Left hindlimb (tissue), 1 donor: ENCODE data around the gene MBTPS1.
"Not testable (repeated sequence)": the region's sequence is repeated elsewhere in the genome, so short reads cannot be mapped to it uniquely, and the experiment has no call there.

Experiments used
- DNase-seq: peaks from one replicate; pipeline ENCODE4 v3.0.0-alpha.2; 2018

The MBTPS1 gene

DNA sequence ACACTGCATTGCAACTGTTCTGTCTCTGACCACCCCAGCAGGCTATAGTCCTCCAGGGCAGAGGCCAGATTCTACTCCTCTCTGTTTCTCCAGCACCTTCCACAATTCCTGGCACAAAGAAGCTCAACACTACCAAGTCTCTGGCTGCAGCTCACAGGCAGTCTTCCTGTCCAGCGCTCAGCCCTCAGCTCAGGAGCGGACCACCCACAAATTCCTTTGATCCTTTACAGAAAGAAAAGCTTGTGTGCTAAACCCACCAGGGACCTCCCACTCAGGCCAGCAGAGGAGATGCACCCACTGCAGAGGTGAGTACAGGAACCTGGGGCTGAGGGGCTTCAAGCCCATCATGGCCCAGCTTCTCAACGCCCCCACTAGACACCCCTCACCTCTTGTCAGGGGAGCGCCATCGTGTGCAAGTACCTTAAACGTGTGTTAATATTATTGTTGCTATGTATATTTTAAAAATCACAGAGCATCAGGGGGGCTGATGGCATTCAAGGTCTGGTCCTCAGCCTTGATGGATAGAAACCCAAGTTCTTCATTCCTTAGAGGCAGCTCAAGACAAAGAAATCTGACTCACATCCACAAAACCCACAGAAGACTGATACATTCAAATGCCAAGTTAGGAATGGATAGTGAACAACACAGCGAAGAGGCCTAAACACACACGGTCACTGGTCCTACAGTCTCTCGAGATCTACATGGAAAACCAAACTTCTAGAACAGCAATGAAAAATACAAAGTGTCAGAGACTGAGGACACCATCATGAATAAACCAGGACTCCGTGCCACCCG, 19.8 kb upstream of the MBTPS1 start:
- no peak for DNase-seq

DNA sequence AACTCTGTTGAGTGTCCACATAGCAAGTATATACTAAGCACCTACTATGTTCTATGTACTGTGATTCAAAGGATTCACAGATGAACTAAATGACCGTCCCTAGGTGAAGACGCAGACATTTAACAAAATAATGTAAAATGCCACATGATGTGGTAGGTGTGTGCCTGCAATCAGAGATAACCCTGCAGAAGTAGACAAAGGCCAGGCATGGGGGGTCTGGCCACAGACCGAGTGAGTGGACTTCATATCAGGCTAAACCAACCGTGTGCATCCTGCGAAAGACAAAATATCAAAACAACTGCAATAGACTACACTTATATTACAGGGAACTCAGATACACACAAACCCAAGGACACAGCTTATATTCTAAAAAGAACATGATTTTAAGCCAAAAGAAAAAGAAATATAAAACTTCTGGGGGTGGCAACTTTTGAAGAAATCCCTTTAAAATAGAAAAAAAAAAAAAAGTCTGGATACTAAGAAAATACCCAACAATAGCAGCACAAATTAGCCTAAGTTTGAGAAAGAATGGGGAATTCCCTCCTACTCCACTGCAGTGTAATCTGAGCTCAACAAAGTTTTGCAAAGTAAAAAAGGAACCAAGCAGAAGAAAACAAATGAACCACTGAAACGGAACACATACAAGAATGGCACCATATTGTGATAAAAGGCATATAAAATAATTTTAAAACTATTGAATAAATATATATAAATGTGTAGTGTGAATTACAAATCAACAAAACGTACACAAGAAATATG, 16.0 kb upstream of the MBTPS1 start:
- no peak for DNase-seq

DNA sequence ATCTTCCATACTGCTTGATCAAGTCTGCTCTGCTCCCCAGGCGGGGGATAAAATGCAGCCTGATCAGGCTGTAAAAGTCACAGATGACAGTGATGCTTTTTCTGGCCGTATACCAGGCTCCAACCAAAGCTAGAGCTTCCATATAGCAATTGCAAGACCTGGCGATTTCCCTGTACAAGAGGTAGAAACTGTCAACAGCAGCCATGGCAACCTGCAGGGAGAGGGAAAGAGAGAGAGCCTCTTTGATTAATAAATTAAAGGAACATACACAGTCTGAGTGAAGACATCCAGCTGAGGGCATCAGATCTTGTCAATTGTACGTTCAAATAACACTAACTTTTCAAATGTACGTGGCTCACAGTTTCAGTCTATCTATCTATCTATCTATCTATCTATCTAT, 14.4 kb upstream of the MBTPS1 start:
- no peak for DNase-seq

DNA sequence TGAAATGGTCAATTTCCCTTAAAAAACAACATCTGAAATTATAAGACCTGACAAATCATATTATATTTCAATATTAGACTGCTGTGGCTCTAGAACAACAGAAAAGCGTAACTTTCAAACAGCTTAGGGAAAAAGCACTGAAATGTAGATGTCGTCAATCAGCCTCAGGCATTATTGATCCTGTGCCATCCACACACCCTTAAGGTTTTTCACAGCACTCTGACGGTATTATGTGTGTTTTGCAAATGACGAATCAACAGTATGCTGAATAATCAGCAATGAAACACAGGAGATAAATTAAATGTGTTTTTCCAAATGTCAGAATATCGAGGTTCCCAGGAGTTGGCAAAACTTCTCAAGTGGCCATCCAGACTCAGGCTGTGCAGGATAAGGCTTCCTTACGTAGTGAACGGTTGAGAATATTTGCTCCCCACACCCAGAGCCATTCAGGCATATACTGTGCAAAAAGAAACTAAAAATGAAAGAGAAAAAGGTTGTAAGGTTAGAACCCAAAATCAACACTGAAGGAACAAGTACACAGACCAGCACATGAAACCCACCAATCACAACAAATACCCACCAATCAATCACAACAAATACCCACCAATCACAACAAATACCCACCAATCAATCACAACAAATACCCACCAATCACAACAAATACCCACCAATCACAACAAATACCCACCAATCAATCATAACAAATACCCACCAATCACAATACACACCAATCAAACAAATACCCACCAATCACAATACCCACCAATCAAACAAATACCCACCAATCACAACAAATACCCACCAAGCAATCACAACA, 7.7 kb upstream of the MBTPS1 start:
- no peak for DNase-seq

GRCh38 chr16:84121007-84121406, 4.3 kb upstream of the MBTPS1 start:
- no peak for DNase-seq

- no peak for DNase-seq
Measured at GRCh38 chr16:84120023-84120422, 3.3 kb upstream of the MBTPS1 start.

DNA sequence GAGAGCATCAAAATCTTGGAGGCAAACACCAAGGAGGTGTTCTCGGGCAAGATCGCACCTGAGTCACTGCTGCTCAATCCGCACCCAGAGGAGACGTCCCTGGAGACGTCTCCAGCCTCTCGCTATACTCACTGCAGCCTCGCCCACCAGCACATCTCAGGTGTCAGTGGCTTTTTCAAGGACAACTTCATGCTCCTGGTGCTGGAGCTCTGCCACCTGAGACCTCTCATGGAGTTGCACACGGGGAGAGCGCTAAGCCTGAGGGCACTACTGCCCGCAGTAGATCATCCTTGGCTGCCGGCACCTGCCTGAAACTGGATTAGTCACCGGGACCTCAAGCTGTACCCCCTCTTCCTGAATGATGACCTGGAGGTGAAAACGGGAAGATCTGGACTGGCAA, 2.6 kb upstream of the MBTPS1 start:
- DNase-seq = no peak

DNA sequence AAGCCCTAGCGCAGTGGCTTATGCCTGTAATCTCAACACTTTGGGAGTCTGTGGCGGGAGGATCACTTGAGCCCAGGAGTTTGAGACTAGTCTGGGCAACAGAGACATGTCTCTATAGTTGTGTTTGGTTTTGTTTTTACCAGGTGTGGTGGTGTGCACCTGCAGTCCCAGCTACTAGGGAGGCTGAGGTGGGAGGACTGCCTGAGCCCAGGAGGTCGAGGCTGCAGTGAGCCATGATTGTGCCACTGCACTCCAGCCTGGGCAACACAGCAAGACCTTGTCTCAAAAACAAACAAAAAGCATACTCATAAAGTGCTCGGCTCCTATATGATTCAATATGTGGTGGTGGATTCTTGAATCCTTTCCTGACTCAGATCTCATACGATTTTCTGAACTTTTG, 1.6 kb upstream of the MBTPS1 start:
- DNase-seq = not testable (repeated sequence)

DNA sequence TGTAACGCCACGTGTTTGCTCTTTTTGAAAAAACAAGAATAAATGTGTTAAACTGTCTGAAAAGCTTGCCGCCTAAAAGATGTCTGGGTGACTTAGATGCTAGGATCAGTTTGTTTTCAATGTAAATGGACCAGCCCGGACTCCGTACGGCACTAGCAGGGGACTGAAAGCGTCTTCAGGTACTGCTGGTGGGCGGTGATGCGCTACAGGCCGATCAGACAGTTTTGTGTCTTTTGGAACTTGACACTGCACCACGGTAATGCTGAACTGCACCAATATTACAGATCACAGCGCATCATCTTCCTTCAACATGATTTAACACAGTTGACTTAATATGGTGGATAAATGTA, 727 bp upstream of the MBTPS1 start:
- no peak for DNase-seq

DNA sequence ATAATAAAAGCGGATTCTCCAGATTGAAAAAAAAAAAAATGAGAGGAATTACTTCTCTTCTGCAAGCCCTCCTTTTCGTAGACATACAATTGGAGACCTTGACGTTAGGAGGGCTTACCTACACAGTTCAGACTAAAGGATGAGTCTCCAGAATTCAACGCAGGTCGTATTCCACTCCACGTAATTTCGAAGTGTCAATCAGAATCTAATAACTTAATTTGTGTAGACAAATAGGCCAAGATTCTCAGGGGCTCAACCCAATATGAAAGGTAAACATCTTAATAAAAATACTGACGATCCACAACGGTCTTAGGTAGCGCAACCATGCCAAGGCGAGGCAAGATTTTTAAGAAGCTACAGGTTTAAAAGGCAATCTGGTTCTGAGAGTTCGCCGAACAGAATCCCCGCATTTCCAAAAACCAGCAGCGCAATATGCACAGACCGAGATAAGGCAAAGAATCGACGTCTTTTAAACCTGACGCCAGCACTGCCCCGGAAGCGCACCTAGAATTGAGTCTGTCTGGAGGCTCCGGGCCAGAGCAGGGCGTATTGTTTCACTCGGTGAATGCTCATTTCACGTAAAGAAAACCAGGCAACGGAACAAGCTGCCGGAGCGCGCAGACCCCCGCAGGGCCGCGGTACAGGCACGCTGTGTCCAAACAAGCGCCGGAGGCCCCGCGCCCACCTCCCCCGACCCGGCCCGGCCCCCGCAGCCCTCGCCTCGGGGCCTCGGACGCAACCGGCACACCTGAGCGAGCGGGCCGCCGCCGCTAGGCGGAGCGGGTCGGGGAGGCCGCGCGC, 623 bp downstream of the MBTPS1 start:
- no peak for DNase-seq

DNA sequence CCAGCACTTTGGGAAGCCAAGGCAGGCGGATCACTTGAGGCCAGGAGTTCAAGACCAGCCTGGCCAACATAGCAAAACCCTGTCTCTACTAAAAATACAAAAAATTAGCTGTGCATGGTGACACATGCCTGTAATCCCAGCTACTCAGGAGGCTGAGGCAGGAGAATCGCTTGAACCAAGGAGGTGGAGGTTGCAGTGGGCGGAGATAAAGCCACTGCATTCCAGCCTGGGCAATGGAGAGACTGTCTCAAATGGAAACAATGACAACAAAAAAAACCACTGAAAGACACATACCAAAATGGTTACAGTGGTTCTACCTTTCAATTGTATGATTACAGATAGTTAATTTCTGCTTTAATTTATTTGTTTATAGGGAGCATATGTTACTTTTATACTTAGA, 4.8 kb downstream of the MBTPS1 start:
- DNase-seq = not testable (repeated sequence)

GRCh38 chr16:84111525-84111924, 5.2 kb downstream of the MBTPS1 start:
- DNase-seq = no peak

GRCh38 chr16:84110527-84110926, 6.2 kb downstream of the MBTPS1 start:
- DNase-seq = no peak

DNA sequence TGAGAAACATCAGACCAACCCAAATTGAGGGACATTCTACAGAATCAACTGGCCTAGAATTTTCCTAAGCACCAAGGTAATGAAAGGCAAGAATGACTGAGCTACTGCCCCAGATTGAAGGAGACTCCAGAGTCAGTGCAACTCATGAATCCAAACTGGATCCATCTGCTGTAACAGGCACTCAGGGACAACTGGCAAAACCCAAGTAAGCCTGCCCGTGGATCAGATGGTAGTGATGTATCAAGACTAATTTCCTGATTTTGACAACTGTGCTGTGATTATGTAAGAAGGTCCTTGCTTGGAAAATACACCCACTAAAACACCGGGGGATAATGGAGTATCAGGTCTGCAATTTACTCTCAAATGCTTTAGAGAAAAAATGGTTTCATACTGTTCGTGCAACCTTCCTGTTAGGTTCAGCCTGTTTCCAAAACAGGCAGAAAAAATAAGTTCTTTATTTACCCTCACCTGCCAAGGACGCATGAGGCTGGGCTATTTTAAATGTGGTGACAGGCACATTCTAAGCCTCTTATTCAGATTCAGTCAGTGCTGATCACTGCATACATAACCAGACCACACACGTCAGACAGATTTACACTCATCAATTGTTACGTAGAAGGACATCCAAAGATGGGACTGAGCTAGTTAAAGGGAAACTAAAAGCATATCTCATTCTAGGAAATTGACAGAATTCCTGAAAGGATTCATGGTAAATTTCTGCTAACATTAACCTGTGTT, 7.0 kb downstream of the MBTPS1 start:
- no peak for DNase-seq

DNA sequence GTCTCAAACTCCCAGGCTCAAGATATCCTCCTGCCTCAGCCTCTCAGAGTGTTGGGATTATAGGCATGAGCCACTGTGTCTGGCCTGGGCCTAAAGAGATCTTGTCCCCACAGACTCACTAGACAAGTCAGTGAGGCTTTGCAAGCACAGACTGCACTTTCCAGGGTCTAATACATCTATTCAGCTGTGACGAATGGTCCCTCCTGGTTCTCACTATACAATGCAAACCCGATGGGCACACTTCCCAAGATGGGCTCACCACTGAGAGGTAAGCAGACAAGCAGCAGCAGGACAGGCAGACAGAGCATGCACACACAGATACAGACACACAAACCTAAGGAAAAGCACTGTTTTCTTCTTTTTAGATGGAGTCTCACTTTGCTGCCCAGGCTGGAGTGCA, 8.8 kb downstream of the MBTPS1 start:
- DNase-seq = no peak

DNA sequence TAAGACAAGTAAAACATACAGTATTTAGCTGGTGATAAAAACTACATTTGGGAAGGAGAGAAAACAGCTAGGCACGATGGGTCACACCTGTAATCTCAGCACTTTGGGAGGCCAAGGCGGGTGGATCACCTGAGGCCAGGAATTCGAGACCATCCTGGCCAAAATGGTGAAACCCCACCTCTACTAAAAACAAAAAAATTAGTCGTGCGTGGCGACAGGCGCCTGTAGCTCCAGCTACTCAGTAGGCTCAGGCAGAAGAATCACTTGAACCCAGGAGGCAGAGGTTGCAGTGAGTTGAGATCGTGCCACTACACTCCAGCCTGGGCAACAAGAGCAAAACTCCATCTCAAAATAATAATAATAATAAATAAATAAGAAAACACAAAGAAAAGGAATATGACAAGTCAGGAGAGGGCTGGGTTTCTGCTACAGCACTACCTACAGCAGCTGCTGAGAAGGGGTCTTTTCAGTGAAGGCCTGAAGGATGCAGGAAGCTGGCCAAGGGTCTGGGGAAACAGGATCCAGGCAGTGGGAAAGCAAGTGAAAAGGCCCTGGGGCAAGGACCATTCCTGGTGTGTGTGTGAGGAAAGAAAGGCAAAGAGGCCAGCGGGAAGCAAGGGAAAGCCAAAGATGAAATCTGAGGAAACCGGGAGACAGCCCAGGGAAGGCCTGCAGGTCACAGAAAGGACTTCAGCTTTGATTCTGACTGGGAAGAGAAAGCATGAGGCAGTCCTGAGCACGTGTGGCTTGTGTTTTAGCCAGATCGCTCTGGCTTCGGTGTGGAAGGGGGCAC, 10.6 kb downstream of the MBTPS1 start:
- no peak for DNase-seq

- no peak for DNase-seq
Measured at GRCh38 chr16:84105301-84105815, 11.4 kb downstream of the MBTPS1 start.

DNA sequence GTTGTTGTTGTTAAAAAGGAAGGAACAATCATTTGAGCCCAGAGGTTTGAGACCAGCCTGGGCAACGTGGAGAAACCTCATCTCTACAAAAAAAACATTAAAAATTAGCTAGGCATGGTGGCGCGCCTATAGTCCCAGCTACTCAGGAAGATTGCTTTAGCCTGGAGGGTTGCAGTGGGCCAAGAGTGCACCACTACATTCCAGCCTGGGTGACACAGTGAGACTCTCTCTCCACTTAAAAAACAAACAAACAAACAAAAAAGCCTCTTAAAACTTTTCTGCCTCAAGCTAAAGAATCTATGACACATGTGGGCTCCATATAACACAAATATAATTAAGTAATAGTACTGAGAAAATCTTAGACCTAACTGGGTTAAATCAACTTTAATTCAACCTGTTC, 12.5 kb downstream of the MBTPS1 start:
- DNase-seq = no peak

DNA sequence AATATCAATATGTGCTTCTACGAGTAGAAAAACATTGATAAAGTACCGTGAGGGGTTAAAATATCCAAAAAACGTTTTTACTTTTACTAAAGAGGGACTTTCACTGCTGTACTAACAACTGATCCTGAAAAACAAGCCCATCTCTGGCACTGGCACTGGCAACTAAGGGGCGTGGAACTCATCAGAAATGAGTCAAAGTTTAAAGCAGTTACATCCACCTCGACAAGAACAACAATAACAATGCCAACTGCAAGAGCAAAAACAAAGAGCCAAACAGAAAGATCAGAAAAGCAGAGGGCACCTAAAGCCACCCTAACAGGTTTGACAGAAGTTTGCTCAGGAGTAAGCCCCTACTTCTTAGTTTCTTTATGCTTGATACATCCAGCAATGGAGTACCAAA, 13.1 kb downstream of the MBTPS1 start:
- no peak for DNase-seq

GRCh38 chr16:84098939-84099338, 17.8 kb downstream of the MBTPS1 start:
- DNase-seq = no peak

GRCh38 chr16:84096447-84097005, 20.2 kb downstream of the MBTPS1 start:
- DNase-seq = no peak
